K562 (cell line): ENCODE measurements around the gene TMEM217. TPM values are rescaled to one million over a fixed set of nuclear protein-coding genes. Genes with fewer than 3 reads are reported as not detected.
A peak's percentile ranks its signal among the peaks of the same experiment; 100 is the strongest.

Experiments used
- DPF2 ChIP-seq: fragments of 450-650 bp; IDR thresholded peaks from 2 replicates; pipeline ENCODE4 v1.6.1; 2016
- KAT2B ChIP-seq: IDR thresholded peaks from one replicate; pipeline ENCODE4 v1.6.1; 2012; ENCODE audit warnings: low read depth, mild to moderate bottlenecking, control low read depth, inconsistent platforms, low read length, moderate library complexity
- NRF1 ChIP-seq, 2 experiments: fragments of 450-650 bp; IDR thresholded peaks in 1 of 2; conservative IDR thresholded peaks in 1 of 2; 2 replicates each; pipeline ENCODE4 v1.6.1; 2014; ENCODE audit warnings: mild to moderate bottlenecking in 2 of 2
- PHTF2 ChIP-seq: fragments of 250-450 bp; sonication (Bioruptor Pico); IDR thresholded peaks from 2 replicates; pipeline ENCODE4 v1.5.0; 2021; ENCODE audit warnings: mild to moderate bottlenecking
- ZNF124 ChIP-seq: sonication (generic); formaldehyde crosslinking; IDR thresholded peaks from 2 replicates; pipeline ENCODE4 v1.8.1; 2022; ENCODE audit warnings: missing genetic modification reagents
- ZNF3 ChIP-seq: fragments of 250-450 bp; sonication (Bioruptor Pico); IDR thresholded peaks from 2 replicates; pipeline ENCODE4 v1.5.0; 2021; ENCODE audit warnings: mild to moderate bottlenecking, moderate library complexity
- ZNF311 ChIP-seq: fragments of 250-450 bp; sonication (Bioruptor Pico); IDR thresholded peaks from 2 replicates; pipeline ENCODE4 v1.4.0; 2020; ENCODE audit warnings: mild to moderate bottlenecking, moderate library complexity
- ZNF507 ChIP-seq: conservative IDR thresholded peaks from 2 replicates; pipeline ENCODE4 v1.6.1; 2017; ENCODE audit warnings: missing genetic modification characterization, missing compliant biosample characterization
- polyA plus RNA-seq, 8 experiments: library from polyadenylated mRNA; depleted of rRNA in 4 of 8; stranded (reverse) in 5 of 8; unstranded in 3 of 8; fragments of >200 nt; fragmentation: Nextera tagmentation in 2 of 8; fragmentation: Illumina TruSeq in 1 of 8; extraction: Ambion mirVana in 2 of 8; extraction: Trizol in 1 of 8; gene quantifications; 2 replicates each; pipeline versions ENCODE4 v1.2.1 to v1.2.3, GENCODE V29; 2011 to 2014; ENCODE audit warnings: inconsistent platforms in 1 of 8, missing spikeins in 1 of 8
- total RNA-seq, 7 experiments: library from RNA; depleted of rRNA in 6 of 7; stranded (reverse); fragments of >200 nt in 6 of 7; fragmentation: Illumina TruSeq in 2 of 7; extraction: Trizol in 2 of 7; gene quantifications; 2 replicates each; pipeline versions ENCODE4 v1.2.1 to v1.2.3, GENCODE V29; 2011 to 2021; ENCODE audit warnings: low replicate concordance in 1 of 7
- TF ChIP-seq, protein P1 (sequence below), 2 experiments: fragments of 450-650 bp; formaldehyde crosslinking in 1 of 2; IDR thresholded peaks; 2 replicates each; pipeline versions ENCODE4 v1.4.0 to v1.6.1; 2014 to 2020; ENCODE audit warnings: mild to moderate bottlenecking in 2 of 2, borderline replicate concordance in 1 of 2, low read depth in 1 of 2
- TF ChIP-seq, protein P2 (sequence below): fragments of 250-450 bp; sonication (Bioruptor Pico); IDR thresholded peaks from 2 replicates; pipeline ENCODE4 v1.4.0; 2020
- TF ChIP-seq, protein P3 (sequence below): fragments of 250-450 bp; sonication (Bioruptor Pico); IDR thresholded peaks from 2 replicates; pipeline ENCODE4 v1.5.0; 2022; ENCODE audit warnings: mild to moderate bottlenecking
- TF ChIP-seq, protein P4 (sequence below): fragments of 250-450 bp; sonication (Bioruptor Pico); IDR thresholded peaks from 2 replicates; pipeline ENCODE4 v1.5.0; 2021; ENCODE audit warnings: mild to moderate bottlenecking, borderline replicate concordance

TMEM217 gene
- total and polyA plus RNA-seq, 9 of the 15 experiments (the other 6 are each of a cell fraction or from before 2014, with no cell fraction given) = 1.3 to 8.0 (median 1.9) TPM

DNA sequence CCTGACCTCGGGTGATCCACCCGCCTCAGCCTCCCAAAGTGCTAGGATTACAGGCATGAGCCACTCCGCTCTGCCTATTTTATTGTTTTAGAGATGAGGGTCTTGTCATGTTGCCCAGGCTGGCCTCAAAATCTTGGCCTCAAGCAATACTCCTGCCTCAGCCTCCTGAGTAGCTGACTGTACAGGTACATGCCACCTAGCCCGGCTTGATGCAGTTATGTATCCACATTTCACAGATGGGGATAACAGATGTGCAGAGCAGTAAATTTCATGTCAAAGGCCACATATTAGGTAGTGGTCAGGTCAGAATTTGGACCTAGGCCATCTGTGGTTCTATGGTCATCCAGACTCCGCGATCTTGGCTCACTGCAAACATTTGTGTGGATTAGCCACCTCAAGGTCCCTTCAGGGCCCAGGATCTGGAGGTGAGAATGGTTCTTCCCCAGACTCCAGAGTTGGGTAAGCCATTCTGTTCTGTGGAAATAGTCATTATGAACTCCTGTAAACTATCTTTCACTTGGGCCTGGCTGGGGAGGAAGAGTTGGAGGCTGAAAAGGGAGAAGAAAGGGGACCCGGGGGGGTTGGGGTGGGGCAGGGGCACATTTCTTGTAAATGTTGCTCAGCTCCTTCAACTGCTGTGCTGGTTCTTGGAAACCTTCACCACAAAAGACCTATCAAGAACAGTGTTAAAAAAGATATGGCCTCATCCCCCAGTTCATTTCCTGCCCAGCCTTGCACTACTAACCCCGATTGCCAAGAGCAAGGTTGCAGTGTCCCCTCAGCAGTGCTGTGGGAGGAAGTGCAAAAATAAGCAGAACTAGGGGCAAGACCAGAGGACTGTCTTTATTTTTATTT is 75.0 kb downstream of the TMEM217 start (continued):
- TF ChIP-seq, protein P1, sequence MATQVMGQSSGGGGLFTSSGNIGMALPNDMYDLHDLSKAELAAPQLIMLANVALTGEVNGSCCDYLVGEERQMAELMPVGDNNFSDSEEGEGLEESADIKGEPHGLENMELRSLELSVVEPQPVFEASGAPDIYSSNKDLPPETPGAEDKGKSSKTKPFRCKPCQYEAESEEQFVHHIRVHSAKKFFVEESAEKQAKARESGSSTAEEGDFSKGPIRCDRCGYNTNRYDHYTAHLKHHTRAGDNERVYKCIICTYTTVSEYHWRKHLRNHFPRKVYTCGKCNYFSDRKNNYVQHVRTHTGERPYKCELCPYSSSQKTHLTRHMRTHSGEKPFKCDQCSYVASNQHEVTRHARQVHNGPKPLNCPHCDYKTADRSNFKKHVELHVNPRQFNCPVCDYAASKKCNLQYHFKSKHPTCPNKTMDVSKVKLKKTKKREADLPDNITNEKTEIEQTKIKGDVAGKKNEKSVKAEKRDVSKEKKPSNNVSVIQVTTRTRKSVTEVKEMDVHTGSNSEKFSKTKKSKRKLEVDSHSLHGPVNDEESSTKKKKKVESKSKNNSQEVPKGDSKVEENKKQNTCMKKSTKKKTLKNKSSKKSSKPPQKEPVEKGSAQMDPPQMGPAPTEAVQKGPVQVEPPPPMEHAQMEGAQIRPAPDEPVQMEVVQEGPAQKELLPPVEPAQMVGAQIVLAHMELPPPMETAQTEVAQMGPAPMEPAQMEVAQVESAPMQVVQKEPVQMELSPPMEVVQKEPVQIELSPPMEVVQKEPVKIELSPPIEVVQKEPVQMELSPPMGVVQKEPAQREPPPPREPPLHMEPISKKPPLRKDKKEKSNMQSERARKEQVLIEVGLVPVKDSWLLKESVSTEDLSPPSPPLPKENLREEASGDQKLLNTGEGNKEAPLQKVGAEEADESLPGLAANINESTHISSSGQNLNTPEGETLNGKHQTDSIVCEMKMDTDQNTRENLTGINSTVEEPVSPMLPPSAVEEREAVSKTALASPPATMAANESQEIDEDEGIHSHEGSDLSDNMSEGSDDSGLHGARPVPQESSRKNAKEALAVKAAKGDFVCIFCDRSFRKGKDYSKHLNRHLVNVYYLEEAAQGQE (IDR thresholded peaks at IDR 0.05; ENCODE audit: borderline replicate concordance) = peak; percentile 30; the same call in 1 of the 2 replicates
- TF ChIP-seq, protein P1 (CRISPR knock-in tag; IDR thresholded peaks at IDR 0.05; ENCODE audit: low read depth) = 0 out of 2 replicates have a peak, but pooled peaks have one; percentile 55
- TF ChIP-seq KAT2B (no peak), ZNF507 (tag) (peak; percentile 18), PHTF2 (CRISPR knock-in tag) (0 out of 2 replicates have a peak, but pooled peaks have one; percentile 54), NRF1 (conservative IDR thresholded peaks at IDR 0.05 in 1 of 2, IDR thresholded peaks at IDR 0.05 in 1 of 2) (peak in 1 of 2 experiments; percentile 28; a peak in 1 of 4 replicates), ZNF124 (no peak), ZNF3 (no peak), DPF2 (peak; percentile 95), ZNF311 (peak; percentile 76)
- TF ChIP-seq, protein P2, sequence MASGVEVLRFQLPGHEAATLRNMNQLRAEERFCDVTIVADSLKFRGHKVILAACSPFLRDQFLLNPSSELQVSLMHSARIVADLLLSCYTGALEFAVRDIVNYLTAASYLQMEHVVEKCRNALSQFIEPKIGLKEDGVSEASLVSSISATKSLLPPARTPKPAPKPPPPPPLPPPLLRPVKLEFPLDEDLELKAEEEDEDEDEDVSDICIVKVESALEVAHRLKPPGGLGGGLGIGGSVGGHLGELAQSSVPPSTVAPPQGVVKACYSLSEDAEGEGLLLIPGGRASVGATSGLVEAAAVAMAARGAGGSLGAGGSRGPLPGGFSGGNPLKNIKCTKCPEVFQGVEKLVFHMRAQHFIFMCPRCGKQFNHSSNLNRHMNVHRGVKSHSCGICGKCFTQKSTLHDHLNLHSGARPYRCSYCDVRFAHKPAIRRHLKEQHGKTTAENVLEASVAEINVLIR = peak; percentile 13; the same call in 1 of the 2 replicates
- TF ChIP-seq, protein P3, sequence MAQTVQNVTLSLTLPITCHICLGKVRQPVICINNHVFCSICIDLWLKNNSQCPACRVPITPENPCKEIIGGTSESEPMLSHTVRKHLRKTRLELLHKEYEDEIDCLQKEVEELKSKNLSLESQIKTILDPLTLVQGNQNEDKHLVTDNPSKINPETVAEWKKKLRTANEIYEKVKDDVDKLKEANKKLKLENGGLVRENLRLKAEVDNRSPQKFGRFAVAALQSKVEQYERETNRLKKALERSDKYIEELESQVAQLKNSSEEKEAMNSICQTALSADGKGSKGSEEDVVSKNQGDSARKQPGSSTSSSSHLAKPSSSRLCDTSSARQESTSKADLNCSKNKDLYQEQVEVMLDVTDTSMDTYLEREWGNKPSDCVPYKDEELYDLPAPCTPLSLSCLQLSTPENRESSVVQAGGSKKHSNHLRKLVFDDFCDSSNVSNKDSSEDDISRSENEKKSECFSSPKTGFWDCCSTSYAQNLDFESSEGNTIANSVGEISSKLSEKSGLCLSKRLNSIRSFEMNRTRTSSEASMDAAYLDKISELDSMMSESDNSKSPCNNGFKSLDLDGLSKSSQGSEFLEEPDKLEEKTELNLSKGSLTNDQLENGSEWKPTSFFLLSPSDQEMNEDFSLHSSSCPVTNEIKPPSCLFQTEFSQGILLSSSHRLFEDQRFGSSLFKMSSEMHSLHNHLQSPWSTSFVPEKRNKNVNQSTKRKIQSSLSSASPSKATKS (CRISPR knock-in tag) = 0 out of 2 replicates have a peak, but pooled peaks have one; percentile 6
- TF ChIP-seq, protein P4, sequence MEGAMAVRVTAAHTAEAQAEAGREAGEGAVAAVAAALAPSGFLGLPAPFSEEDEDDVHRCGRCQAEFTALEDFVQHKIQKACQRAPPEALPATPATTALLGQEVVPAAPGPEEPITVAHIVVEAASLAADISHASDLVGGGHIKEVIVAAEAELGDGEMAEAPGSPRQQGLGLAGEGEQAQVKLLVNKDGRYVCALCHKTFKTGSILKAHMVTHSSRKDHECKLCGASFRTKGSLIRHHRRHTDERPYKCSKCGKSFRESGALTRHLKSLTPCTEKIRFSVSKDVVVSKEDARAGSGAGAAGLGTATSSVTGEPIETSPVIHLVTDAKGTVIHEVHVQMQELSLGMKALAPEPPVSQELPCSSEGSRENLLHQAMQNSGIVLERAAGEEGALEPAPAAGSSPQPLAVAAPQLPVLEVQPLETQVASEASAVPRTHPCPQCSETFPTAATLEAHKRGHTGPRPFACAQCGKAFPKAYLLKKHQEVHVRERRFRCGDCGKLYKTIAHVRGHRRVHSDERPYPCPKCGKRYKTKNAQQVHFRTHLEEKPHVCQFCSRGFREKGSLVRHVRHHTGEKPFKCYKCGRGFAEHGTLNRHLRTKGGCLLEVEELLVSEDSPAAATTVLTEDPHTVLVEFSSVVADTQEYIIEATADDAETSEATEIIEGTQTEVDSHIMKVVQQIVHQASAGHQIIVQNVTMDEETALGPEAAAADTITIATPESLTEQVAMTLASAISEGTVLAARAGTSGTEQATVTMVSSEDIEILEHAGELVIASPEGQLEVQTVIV (CRISPR knock-in tag) = peak; percentile 45; the same call in 1 of the 2 replicates
